ENCODE measurements around the gene FAM53B.

The FAM53B gene

GRCh38 chr10:124643330-124644009 is 100.7 kb downstream of the FAM53B start:
- no peak for DNase-seq

- no peak for DNase-seq
These were observed 102.0 kb downstream of the FAM53B start for GRCh38 chr10:124642088-124642710.

GRCh38 chr10:124641282-124642087 is 102.7 kb downstream of the FAM53B start:
- no peak for DNase-seq

- no peak for DNase-seq
These were observed 103.5 kb downstream of the FAM53B start for GRCh38 chr10:124640538-124641231.

GRCh38 chr10:124640056-124640455 is 104.1 kb downstream of the FAM53B start:
- no peak for DNase-seq

GRCh38 chr10:124639646-124640045 is 104.5 kb downstream of the FAM53B start:
- no peak for DNase-seq

GRCh38 chr10:124639206-124639605 is 105.0 kb downstream of the FAM53B start:
- DNase-seq = no peak

GRCh38 chr10:124637746-124638145 is 106.4 kb downstream of the FAM53B start:
- DNase-seq = no peak

GRCh38 chr10:124637091-124637700 is 107.0 kb downstream of the FAM53B start:
- no peak for DNase-seq

- DNase-seq = no peak
These were observed 107.7 kb downstream of the FAM53B start for GRCh38 chr10:124636271-124636995.

GRCh38 chr10:124632566-124632965 is 111.6 kb downstream of the FAM53B start:
- no peak for DNase-seq

GRCh38 chr10:124632064-124632531 is 112.1 kb downstream of the FAM53B start:
- no peak for DNase-seq

- no peak for DNase-seq
These were observed 113.6 kb downstream of the FAM53B start for GRCh38 chr10:124630551-124630950.

- DNase-seq = no peak
These were observed 114.3 kb downstream of the FAM53B start for GRCh38 chr10:124629842-124630241.

GRCh38 chr10:124629415-124629814 is 114.8 kb downstream of the FAM53B start:
- no peak for DNase-seq

- DNase-seq = no peak
These were observed 115.5 kb downstream of the FAM53B start for GRCh38 chr10:124628676-124629021.

- no peak for DNase-seq
These were observed 116.1 kb downstream of the FAM53B start for GRCh38 chr10:124627866-124628675.

GRCh38 chr10:124626759-124627380 is 117.3 kb downstream of the FAM53B start:
- DNase-seq = no peak

GRCh38 chr10:124625831-124626238 is 118.3 kb downstream of the FAM53B start:
- no peak for DNase-seq

- no peak for DNase-seq
These were observed 119.3 kb downstream of the FAM53B start for GRCh38 chr10:124624895-124625294.

- DNase-seq = no peak
These were observed 119.7 kb downstream of the FAM53B start for GRCh38 chr10:124624466-124624865.
